ENCODE measurements around the gene CHCHD1. TPM values are rescaled to one million over a fixed set of nuclear protein-coding genes. Genes with fewer than 3 reads are reported as not detected.
"Not testable (repeated sequence)": the region's sequence is repeated elsewhere in the genome, so short reads cannot be mapped to it uniquely, and the experiment has no call there.

Gene CHCHD1
- total and polyA plus RNA-seq, 4 donors = 13.2 to 58.9 (median 21.9) TPM

- H3K9me3 ChIP-seq (ENCODE audit: control insufficient read depth, low read length) = no peaks in the 10 kb centered on the region
- peaks cover 0 to 4% of the 10 kb centered on the region in 2 donors for H3K4me1 ChIP-seq (ENCODE audit: control insufficient read depth in 1 of 2, insufficient read depth in 2 of 2, low read length in 2 of 2)
- intact Hi-C loops (cut with DNase I) = no loop called here
- ATAC-seq (ENCODE audit: low FRiP score) = peak; percentile 94
- peak; percentile 93 to 96 for DNase-seq
- peaks cover 0 to 6% of the 10 kb centered on the region in 2 donors for H3K36me3 ChIP-seq (ENCODE audit: control insufficient read depth in 1 of 2, insufficient read depth in 2 of 2, low read length in 1 of 2)
- 0% methylated on average over 36 of the region's 36 CpGs for WGBS, 2 donors
- peak within 1 kb of the TSS; percentile 80 to 84 for H3K4me3 ChIP-seq (ENCODE audit: low read length in 2 of 2)
- peak within 1 kb of the TSS; percentile 1 to 37 for H3K27ac ChIP-seq (ENCODE audit: low read depth in 1 of 2, low read length in 2 of 2)
- no peaks in the 10 kb centered on the region for H3K27me3 ChIP-seq (ENCODE audit: control insufficient read depth in 1 of 2, insufficient read depth in 2 of 2, low read length in 1 of 2)
Observed at GRCh38 chr10:73785211-73785720, 3.4 kb downstream of the CHCHD1 start, which contains the start of gene ZSWIM8. Gene ZSWIM8, plus strand, starts transcription at chr10:73785606. Its CDS starts 273 bp downstream, at chr10:73785879.

GRCh38 chr10:73785721-73786511 is 4.1 kb downstream of the CHCHD1 start:
- Histone ChIP-seq H3K4me1 (ENCODE audit: control insufficient read depth in 1 of 2, insufficient read depth in 2 of 2, low read length in 2 of 2) (peaks cover 0 to 4% of the 10 kb centered on the region in 2 donors), H3K27ac (ENCODE audit: low read depth in 1 of 2, low read length in 2 of 2) (peak overlapping the region; percentile 1 to 37), H3K4me3 (ENCODE audit: low read length in 2 of 2) (peak overlapping the region; percentile 80 to 84), H3K36me3 (ENCODE audit: control insufficient read depth in 1 of 2, insufficient read depth in 2 of 2, low read length in 1 of 2) (peaks cover 0 to 7% of the 10 kb centered on the region in 2 donors), H3K27me3 (ENCODE audit: control insufficient read depth in 1 of 2, insufficient read depth in 2 of 2, low read length in 1 of 2) (no peaks in the 10 kb centered on the region), H3K9me3 (ENCODE audit: control insufficient read depth, low read length) (no peaks in the 10 kb centered on the region)
- WGBS, 2 donors = 1% methylated on average over 50 to 54 of the region's 54 CpGs
- peak in 1 of 2 donors; percentile 65 for DNase-seq
- ATAC-seq (ENCODE audit: low FRiP score) = no peak
- intact Hi-C loops (cut with DNase I) = no loop called here

GRCh38 chr10:73786512-73786885 is 4.7 kb downstream of the CHCHD1 start:
- no peaks in the 10 kb centered on the region for H3K9me3 ChIP-seq (ENCODE audit: control insufficient read depth, low read length)
- H3K27me3 ChIP-seq (ENCODE audit: control insufficient read depth in 1 of 2, insufficient read depth in 2 of 2, low read length in 1 of 2) = no peaks in the 10 kb centered on the region
- ATAC-seq (ENCODE audit: low FRiP score) (no peak), DNase-seq (peak in 1 of 2 donors; percentile 6)
- H3K4me3 ChIP-seq (ENCODE audit: low read length in 2 of 2) = peak overlapping the region; percentile 80 to 84
- H3K36me3 ChIP-seq (ENCODE audit: control insufficient read depth in 1 of 2, insufficient read depth in 2 of 2, low read length in 1 of 2) = peaks cover 0 to 11% of the 10 kb centered on the region in 2 donors
- 0 to 2% methylated on average over 2 of the region's 2 CpGs for WGBS, 2 donors
- no peaks in the 10 kb centered on the region for H3K4me1 ChIP-seq (ENCODE audit: control insufficient read depth in 1 of 2, insufficient read depth in 2 of 2, low read length in 2 of 2)
- H3K27ac ChIP-seq (ENCODE audit: low read depth in 1 of 2, low read length in 2 of 2) = peak overlapping the region in 1 of 2 donors; percentile 1
- intact Hi-C loops (cut with DNase I) = no loop called here

GRCh38 chr10:73787031-73787800 is 5.4 kb downstream of the CHCHD1 start:
- peaks cover 0 to 12% of the 10 kb centered on the region in 2 donors for H3K36me3 ChIP-seq (ENCODE audit: control insufficient read depth in 1 of 2, insufficient read depth in 2 of 2, low read length in 1 of 2)
- H3K27ac ChIP-seq (ENCODE audit: low read depth in 1 of 2, low read length in 2 of 2); intact Hi-C loops (cut with DNase I); H3K4me3 ChIP-seq (ENCODE audit: low read length in 2 of 2); H3K4me1 ChIP-seq (ENCODE audit: control insufficient read depth in 1 of 2, insufficient read depth in 2 of 2, low read length in 2 of 2); H3K9me3 ChIP-seq (ENCODE audit: control insufficient read depth, low read length); ATAC-seq (ENCODE audit: low FRiP score); H3K27me3 ChIP-seq (ENCODE audit: control insufficient read depth in 1 of 2, insufficient read depth in 2 of 2, low read length in 1 of 2): not testable (repeated sequence)
- WGBS, 2 donors = 84 to 89% methylated on average over 21 of the region's 21 CpGs
- peak in 1 of 2 donors; percentile 36 for DNase-seq

- DNase-seq (peak in 1 of 2 donors; percentile 26), ATAC-seq (ENCODE audit: low FRiP score) (no peak)
- Histone ChIP-seq H3K27ac (ENCODE audit: low read depth in 1 of 2, low read length in 2 of 2) (no peak overlapping the region), H3K4me3 (ENCODE audit: low read length in 2 of 2) (no peak overlapping the region), H3K27me3 (ENCODE audit: control insufficient read depth in 1 of 2, insufficient read depth in 2 of 2, low read length in 1 of 2) (no peaks in the 10 kb centered on the region), H3K9me3 (ENCODE audit: control insufficient read depth, low read length) (no peaks in the 10 kb centered on the region), H3K36me3 (ENCODE audit: control insufficient read depth in 1 of 2, insufficient read depth in 2 of 2, low read length in 1 of 2) (peaks cover 0 to 19% of the 10 kb centered on the region in 2 donors), H3K4me1 (ENCODE audit: control insufficient read depth in 1 of 2, insufficient read depth in 2 of 2, low read length in 2 of 2) (no peaks in the 10 kb centered on the region)
- WGBS, 2 donors = 85% methylated on average over 17 of the region's 17 CpGs
- intact Hi-C loops (cut with DNase I) = no loop called here
Observed at GRCh38 chr10:73788864-73789658, 7.2 kb downstream of the CHCHD1 start.

GRCh38 chr10:73789659-73790055 is 7.8 kb downstream of the CHCHD1 start:
- peaks cover 0 to 22% of the 10 kb centered on the region in 2 donors for H3K36me3 ChIP-seq (ENCODE audit: control insufficient read depth in 1 of 2, insufficient read depth in 2 of 2, low read length in 1 of 2)
- ATAC-seq (ENCODE audit: low FRiP score) = no peak
- peak in 1 of 2 donors; percentile 32 for DNase-seq

GRCh38 chr10:73790886-73791625 is 9.2 kb downstream of the CHCHD1 start:
- no peak overlapping the region for H3K27ac ChIP-seq (ENCODE audit: low read depth in 1 of 2, low read length in 2 of 2)
- peaks cover 0 to 22% of the 10 kb centered on the region in 2 donors for H3K36me3 ChIP-seq (ENCODE audit: control insufficient read depth in 1 of 2, insufficient read depth in 2 of 2, low read length in 1 of 2)
- no peak overlapping the region for H3K4me3 ChIP-seq (ENCODE audit: low read length in 2 of 2)
- H3K9me3 ChIP-seq (ENCODE audit: control insufficient read depth, low read length) = no peaks in the 10 kb centered on the region
- H3K4me1 ChIP-seq (ENCODE audit: control insufficient read depth in 1 of 2, insufficient read depth in 2 of 2, low read length in 2 of 2) = no peaks in the 10 kb centered on the region
- DNase-seq = peak in 1 of 2 donors; percentile 34
- no peaks in the 10 kb centered on the region for H3K27me3 ChIP-seq (ENCODE audit: control insufficient read depth in 1 of 2, insufficient read depth in 2 of 2, low read length in 1 of 2)
- no peak for ATAC-seq (ENCODE audit: low FRiP score)
- intact Hi-C loops (cut with DNase I) = no loop called here
- 86 to 87% methylated on average over 22 of the region's 22 CpGs for WGBS, 2 donors

More at GRCh38 chr10:73789659-73790055, 7.8 kb downstream of the CHCHD1 start:
- intact Hi-C loops (cut with DNase I) = no loop called here
- H3K27me3 ChIP-seq (ENCODE audit: control insufficient read depth in 1 of 2, insufficient read depth in 2 of 2, low read length in 1 of 2) = no peaks in the 10 kb centered on the region
- WGBS, 2 donors = 83 to 87% methylated on average over 10 of the region's 10 CpGs
- H3K4me1 ChIP-seq (ENCODE audit: control insufficient read depth in 1 of 2, insufficient read depth in 2 of 2, low read length in 2 of 2) = no peaks in the 10 kb centered on the region
- H3K4me3 ChIP-seq (ENCODE audit: low read length in 2 of 2) = no peak overlapping the region
- H3K9me3 ChIP-seq (ENCODE audit: control insufficient read depth, low read length) = no peaks in the 10 kb centered on the region
- no peak overlapping the region for H3K27ac ChIP-seq (ENCODE audit: low read depth in 1 of 2, low read length in 2 of 2)
